GM23248 (cell line): ENCODE results near the gene NAIF1. TPM values are rescaled to one million over a fixed set of nuclear protein-coding genes. Genes with fewer than 3 reads are reported as not detected.
"Not testable (repeated sequence)": the region's sequence is repeated elsewhere in the genome, so short reads cannot be mapped to it uniquely, and the experiment has no call there.

Experiments
- DNase-seq: peaks from one replicate; pipeline ENCODE4 v3.0.0-alpha.2; 2015
- H2AFZ ChIP-seq: fragments of 200-600 bp; sonication (generic); 2 replicates; pipeline ENCODE4 v1.6.1; 2016; ENCODE audit warnings: antibody characterized with exemption
- H3F3A ChIP-seq: fragments of 200-600 bp; sonication (generic); 2 replicates; pipeline ENCODE4 v1.6.1; 2016; ENCODE audit warnings: mild to moderate bottlenecking, antibody characterized with exemption, mixed run types; ENCODE audit not compliant: insufficient read depth
- H3K27ac ChIP-seq: fragments of 200-600 bp; sonication (generic); 2 replicates; pipeline ENCODE4 v1.5.1; 2016; ENCODE audit warnings: mild to moderate bottlenecking
- H3K27me3 ChIP-seq: fragments of 200-600 bp; sonication (generic); replicated peaks from 2 replicates; pipeline ENCODE4 v1.6.1; 2016; ENCODE audit warnings: mild to moderate bottlenecking; ENCODE audit not compliant: insufficient read depth
- H3K36me3 ChIP-seq: fragments of 200-600 bp; sonication (generic); 2 replicates; pipeline ENCODE4 v1.6.1; 2016; ENCODE audit warnings: low read depth, mild to moderate bottlenecking
- H3K4me1 ChIP-seq: fragments of 200-600 bp; sonication (generic); 2 replicates; pipeline ENCODE4 v1.6.1; 2016; ENCODE audit warnings: mild to moderate bottlenecking; ENCODE audit not compliant: insufficient read depth
- H3K4me2 ChIP-seq: fragments of 200-600 bp; sonication (generic); one replicate; pipeline ENCODE4 v1.6.1; 2016; ENCODE audit warnings: mild to moderate bottlenecking; ENCODE audit not compliant: unreplicated experiment
- H3K4me3 ChIP-seq: fragments of 200-600 bp; sonication (generic); 2 replicates; pipeline ENCODE4 v1.5.1; 2016; ENCODE audit warnings: mild to moderate bottlenecking
- H3K79me2 ChIP-seq: fragments of 200-600 bp; sonication (generic); 2 replicates; pipeline ENCODE4 v1.6.1; 2016; ENCODE audit warnings: mild to moderate bottlenecking; ENCODE audit not compliant: insufficient read depth
- H3K9ac ChIP-seq: fragments of 200-600 bp; sonication (generic); 2 replicates; pipeline ENCODE4 v1.6.1; 2016; ENCODE audit warnings: mild to moderate bottlenecking
- H3K9me2 ChIP-seq: fragments of 200-600 bp; sonication (generic); 2 replicates; pipeline ENCODE4 v1.6.1; 2016; ENCODE audit warnings: mixed run types, mild to moderate bottlenecking, moderate library complexity; ENCODE audit not compliant: insufficient read depth
- H3K9me3 ChIP-seq: fragments of 200-600 bp; sonication (generic); one replicate; pipeline ENCODE4 v1.6.1; 2017; ENCODE audit warnings: low read depth
- H4K20me1 ChIP-seq: fragments of 200-600 bp; sonication (generic); 2 replicates; pipeline ENCODE4 v1.6.0; 2016; ENCODE audit not compliant: insufficient read depth
- EZH2 ChIP-seq: fragments of 200-600 bp; sonication (generic); IDR thresholded peaks from 2 replicates; pipeline ENCODE4 v1.6.1; 2018; ENCODE audit warnings: antibody characterized with exemption, mild to moderate bottlenecking; ENCODE audit not compliant: insufficient read depth, poor library complexity, severe bottlenecking
- EZH2phosphoT487 ChIP-seq: fragments of 200-600 bp; sonication (generic); IDR thresholded peaks from 2 replicates; pipeline ENCODE4 v1.6.1; 2018; ENCODE audit warnings: antibody characterized with exemption, moderate library complexity, mild to moderate bottlenecking, low read depth; ENCODE audit not compliant: insufficient read depth
- WGBS, 2 experiments: methylation state at CpG; one replicate each; pipeline ENCODE4 v1.1.6; 2015 to 2017; ENCODE audit warnings: low lambda C conversion rate in 2 of 2, low coverage in 1 of 2; ENCODE audit errors: missing lambda C conversion rate in 2 of 2; 5-methylcytosine and 5-hydroxymethylcytosine counted together
- in situ Hi-C: fragments of 300-500 bp; cut with MboI; formaldehyde crosslinking; loops from 2 replicates; pipeline ENCODE4 v1.15.0; 2020
- polyA plus RNA-seq: library from polyadenylated mRNA; unstranded; fragments of >200 nt; fragmentation: Nextera tagmentation; extraction: Ambion mirVana; gene quantifications from 2 replicates; pipeline ENCODE4 v1.2.1, GENCODE V29; 2016
- total RNA-seq: library from RNA; depleted of rRNA; stranded (reverse); fragments of >200 nt; shearing (Covaris generic); gene quantifications from 2 replicates; pipeline ENCODE4 v1.2.3, GENCODE V29; 2014

Gene NAIF1
- total and polyA plus RNA-seq, 2 experiments from 2014 or later = 4.8 to 9.5 TPM

DNA sequence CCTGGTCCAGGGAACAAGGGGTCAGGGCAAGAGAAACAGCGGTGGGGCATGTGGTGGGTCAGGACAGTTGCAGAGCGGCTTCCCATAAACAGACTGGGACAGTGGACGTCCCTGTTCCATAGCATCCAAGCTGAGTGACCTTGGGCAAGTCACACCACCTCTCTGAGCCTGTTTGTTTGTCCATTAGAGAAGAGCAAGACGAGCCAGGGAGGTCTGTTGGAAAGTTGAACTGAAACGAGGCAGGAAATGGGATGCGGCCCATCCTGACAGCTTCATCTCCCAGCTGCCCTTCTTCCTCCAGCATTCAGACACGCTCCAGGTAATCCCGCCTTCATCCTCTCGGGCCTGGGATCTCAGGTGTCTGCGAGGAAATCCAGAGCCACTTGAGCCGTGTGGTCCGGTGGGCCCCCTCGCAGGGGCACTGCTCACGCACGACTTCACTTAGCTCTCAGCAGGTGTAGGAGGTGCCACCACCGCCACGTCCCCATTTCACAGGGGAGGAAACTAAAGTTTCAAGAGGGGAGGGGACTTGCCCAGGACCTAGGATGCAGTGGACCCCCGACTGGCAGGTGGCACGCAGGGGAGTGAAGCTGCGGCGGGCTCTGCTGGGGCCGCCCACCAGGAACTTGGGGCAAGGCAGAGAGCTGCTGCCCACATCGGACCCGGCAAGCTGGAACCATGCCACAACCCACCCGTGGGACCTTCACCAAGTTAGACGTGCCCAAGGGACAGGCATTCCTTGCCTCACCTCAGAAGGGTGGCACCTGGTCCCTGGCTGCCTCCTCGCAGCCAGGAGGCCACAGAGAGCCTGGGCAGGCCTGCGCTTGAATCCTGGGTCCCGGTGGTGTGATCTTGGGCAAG, 47.4 kb upstream of the NAIF1 start:
- no peak overlapping the region for H3K4me3 ChIP-seq
- in situ Hi-C loops = no loop called here
- no peak overlapping the region for H3K9ac ChIP-seq
- no peak for DNase-seq
- H2AFZ ChIP-seq = no peak overlapping the region
- no peak overlapping the region for H3K4me2 ChIP-seq
- no peaks in the 10 kb centered on the region for H3K27me3 ChIP-seq
- no peaks in the 10 kb centered on the region for H3K9me2 ChIP-seq
- WGBS, 2 experiments = 84% methylated on average over 27 to 29 of the region's 29 CpGs
- 0 out of 2 replicates have a peak, but pooled peaks cover 5% of the 10 kb centered on the region for H3F3A ChIP-seq
- H3K79me2 ChIP-seq = no peaks in the 10 kb centered on the region
- H3K9me3 ChIP-seq = no peaks in the 10 kb centered on the region
- H3K4me1 ChIP-seq = no peaks in the 10 kb centered on the region
- no peaks in the 10 kb centered on the region for H4K20me1 ChIP-seq
- H3K36me3 ChIP-seq = no peaks in the 10 kb centered on the region; the same call in 1 of the 2 replicates
- no peak overlapping the region for H3K27ac ChIP-seq
- no peak for TF ChIP-seq EZH2
- no peak for TF ChIP-seq EZH2phosphoT487

GRCh38 chr9:128113526-128114325, 46.6 kb upstream of the NAIF1 start:
- in situ Hi-C loops = no loop called here
- TF ChIP-seq EZH2phosphoT487 (no peak), EZH2 (no peak)
- 86 to 87% methylated on average over 12 of the region's 12 CpGs for WGBS, 2 experiments

DNA sequence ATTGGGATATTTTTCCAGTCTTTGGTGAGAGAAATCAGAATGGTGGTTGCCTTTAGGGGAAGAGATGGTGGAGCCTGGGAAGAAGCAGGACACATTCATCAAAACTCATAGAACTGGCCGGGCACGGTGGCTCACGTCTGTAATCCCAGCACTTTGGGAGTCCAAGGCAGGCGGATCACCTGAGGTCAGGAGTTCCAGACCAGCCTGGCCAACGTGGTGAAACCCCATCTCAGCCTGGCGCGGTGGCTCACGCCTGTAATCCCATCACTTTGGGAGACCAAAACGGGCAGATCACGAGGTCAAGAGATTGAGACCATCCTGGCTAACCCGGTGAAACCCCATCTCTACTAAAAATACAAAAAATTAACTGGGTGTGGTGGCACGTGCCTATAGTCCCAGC, 44.6 kb upstream of the NAIF1 start:
- H3F3A ChIP-seq, H3K27me3 ChIP-seq, H3K27ac ChIP-seq, DNase-seq, H3K9me3 ChIP-seq, H3K9ac ChIP-seq, H3K79me2 ChIP-seq, H3K36me3 ChIP-seq, H3K4me2 ChIP-seq, in situ Hi-C loops, H2AFZ ChIP-seq, H3K9me2 ChIP-seq, H3K4me3 ChIP-seq, H3K4me1 ChIP-seq, H4K20me1 ChIP-seq: not testable (repeated sequence)
- WGBS, 2 experiments = 81 to 86% methylated on average over 12 of the region's 12 CpGs

More at GRCh38 chr9:128113526-128114325, 46.6 kb upstream of the NAIF1 start:
- H3K9me3 ChIP-seq = no peaks in the 10 kb centered on the region
- no peak overlapping the region for H3K27ac ChIP-seq
- no peaks in the 10 kb centered on the region for H3K27me3 ChIP-seq
- no peak overlapping the region for H3K4me3 ChIP-seq
- no peak overlapping the region for H3K4me2 ChIP-seq
- H3F3A ChIP-seq = 0 out of 2 replicates have a peak, but pooled peaks cover 9% of the 10 kb centered on the region
- no peaks in the 10 kb centered on the region; the same call in 1 of the 2 replicates for H3K36me3 ChIP-seq
- no peaks in the 10 kb centered on the region for H3K4me1 ChIP-seq
- no peak overlapping the region for H2AFZ ChIP-seq
- no peak overlapping the region for H3K9ac ChIP-seq
- no peak for DNase-seq
- H3K9me2 ChIP-seq = no peaks in the 10 kb centered on the region
- H4K20me1 ChIP-seq = no peaks in the 10 kb centered on the region
- H3K79me2 ChIP-seq = no peaks in the 10 kb centered on the region

DNA sequence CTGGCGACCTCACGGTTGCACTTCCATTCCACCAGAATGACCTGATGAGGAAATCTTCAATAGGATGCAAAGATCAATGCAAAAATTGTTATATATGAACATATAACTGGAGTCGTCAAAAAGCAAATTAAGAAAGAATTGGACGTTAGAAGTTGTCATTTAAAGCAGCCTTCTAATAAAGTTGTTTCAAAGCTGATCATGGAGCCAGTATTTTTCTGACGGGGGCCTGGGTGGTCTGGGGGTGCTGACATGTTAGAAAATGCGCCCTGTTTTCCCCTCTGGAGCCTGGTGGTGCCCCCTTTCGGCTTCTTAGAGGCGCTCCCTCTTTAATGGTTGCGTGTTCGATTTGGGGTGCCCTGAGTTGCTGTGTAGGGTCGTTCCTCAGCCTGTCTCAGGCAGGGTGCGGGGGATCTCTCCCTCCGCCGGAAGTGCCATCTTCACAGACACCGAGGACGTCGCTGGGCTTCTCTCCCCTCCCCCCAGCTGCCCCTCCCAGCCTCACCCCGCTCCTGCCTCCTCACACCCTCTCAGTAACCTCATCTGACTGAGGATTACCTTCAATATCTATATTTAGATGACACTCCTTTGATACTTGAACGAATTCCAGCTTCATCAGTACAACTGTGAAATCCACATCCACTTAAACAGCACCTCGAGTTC, 42.1 kb upstream of the NAIF1 start:
- 67 to 75% methylated on average over 18 to 20 of the region's 20 CpGs for WGBS, 2 experiments
- in situ Hi-C loops = loop anchor here (10.0 kb wide), 1 partner anchor 164 kb away; no protein-coding TSS in a partner anchor
- no peaks in the 10 kb centered on the region for H3K4me1 ChIP-seq
- no peak for DNase-seq
- H3F3A ChIP-seq = peaks cover 9% of the 10 kb centered on the region; the same call in 1 of the 2 replicates
- H3K27me3 ChIP-seq = no peaks in the 10 kb centered on the region
- H3K27ac ChIP-seq = no peak overlapping the region
- no peaks in the 10 kb centered on the region for H3K79me2 ChIP-seq
- no peak overlapping the region for H3K4me3 ChIP-seq
- H4K20me1 ChIP-seq = no peaks in the 10 kb centered on the region
- H3K9me2 ChIP-seq = no peaks in the 10 kb centered on the region
- no peak overlapping the region for H3K9ac ChIP-seq
- no peaks in the 10 kb centered on the region for H3K9me3 ChIP-seq
- no peak overlapping the region for H2AFZ ChIP-seq
- H3K4me2 ChIP-seq = no peak overlapping the region
- TF ChIP-seq EZH2 (no peak), EZH2phosphoT487 (no peak)
- no peaks in the 10 kb centered on the region; the same call in 1 of the 2 replicates for H3K36me3 ChIP-seq
